K562 (cell line): Measurements from ENCODE around the gene C3orf70. TPM values are rescaled to one million over a fixed set of nuclear protein-coding genes. Genes with fewer than 3 reads are reported as not detected.

ENCODE experiments used
- CXXC5 ChIP-seq: fragments of 250-450 bp; sonication (Bioruptor Pico); IDR thresholded peaks from 2 replicates; pipeline ENCODE4 v1.8.0; 2022; ENCODE audit warnings: inconsistent platforms, mild to moderate bottlenecking, moderate library complexity
- HDAC2 ChIP-seq: fragments of 450-650 bp; IDR thresholded peaks from 2 replicates; pipeline ENCODE4 v1.6.1; 2016; ENCODE audit warnings: mild to moderate bottlenecking
- LEF1 ChIP-seq: fragments of 450-650 bp; IDR thresholded peaks from 2 replicates; pipeline ENCODE4 v1.6.1; 2016; ENCODE audit warnings: mild to moderate bottlenecking
- MTA3 ChIP-seq: fragments of 450-650 bp; formaldehyde crosslinking; IDR thresholded peaks from 2 replicates; pipeline ENCODE4 v1.6.1; 2017; ENCODE audit warnings: mild to moderate bottlenecking, borderline replicate concordance
- NFE2 ChIP-seq: IDR thresholded peaks from 2 replicates; pipeline ENCODE4 v1.6.1; 2014; ENCODE audit warnings: antibody characterized with exemption, low read depth
- NR1H2 ChIP-seq: sonication (generic); formaldehyde crosslinking; IDR thresholded peaks from 2 replicates; pipeline ENCODE4 v1.4.0; 2020; ENCODE audit warnings: mild to moderate bottlenecking, missing genetic modification reagents
- PHF20 ChIP-seq: fragments of 450-650 bp; IDR thresholded peaks from 2 replicates; pipeline ENCODE4 v1.6.1; 2018; ENCODE audit not compliant: partially characterized antibody
- THRAP3 ChIP-seq: fragments of 450-650 bp; IDR thresholded peaks from 2 replicates; pipeline ENCODE4 v1.6.1; 2016; ENCODE audit warnings: mild to moderate bottlenecking, inconsistent platforms, borderline replicate concordance
- ZBTB40 ChIP-seq, 2 experiments: fragments of 450-650 bp in 1 of 2; sonication (generic) in 1 of 2; formaldehyde crosslinking in 1 of 2; IDR thresholded peaks; 2 replicates each; pipeline versions ENCODE4 v1.7.1 to v1.9.0; 2016 to 2022; ENCODE audit warnings: inconsistent platforms in 1 of 2, mild to moderate bottlenecking in 1 of 2, missing genetic modification reagents in 1 of 2
- polyA plus RNA-seq, 8 experiments: library from polyadenylated mRNA; depleted of rRNA in 4 of 8; stranded (reverse) in 5 of 8; unstranded in 3 of 8; fragments of >200 nt; fragmentation: Nextera tagmentation in 2 of 8; fragmentation: Illumina TruSeq in 1 of 8; extraction: Ambion mirVana in 2 of 8; extraction: Trizol in 1 of 8; gene quantifications; 2 replicates each; pipeline versions ENCODE4 v1.2.1 to v1.2.3, GENCODE V29; 2011 to 2014; ENCODE audit warnings: inconsistent platforms in 1 of 8, missing spikeins in 1 of 8
- total RNA-seq, 7 experiments: library from RNA; depleted of rRNA in 6 of 7; stranded (reverse); fragments of >200 nt in 6 of 7; fragmentation: Illumina TruSeq in 2 of 7; extraction: Trizol in 2 of 7; gene quantifications; 2 replicates each; pipeline versions ENCODE4 v1.2.1 to v1.2.3, GENCODE V29; 2011 to 2021; ENCODE audit warnings: low replicate concordance in 1 of 7
- TF ChIP-seq, protein P1 (sequence below): fragments of 150-350 bp; conservative IDR thresholded peaks from 2 replicates; pipeline ENCODE4 v1.6.1; 2014; ENCODE audit warnings: low read length
- TF ChIP-seq, protein P2 (sequence below), 2 experiments: IDR thresholded peaks in 1 of 2; conservative IDR thresholded peaks in 1 of 2; 2 replicates each; pipeline ENCODE4 v1.6.1; 2016; ENCODE audit warnings: low read depth in 2 of 2, mild to moderate bottlenecking in 1 of 2, missing compliant biosample characterization in 1 of 2, missing genetic modification characterization in 1 of 2, moderate library complexity in 1 of 2

C3orf70 gene
- total and polyA plus RNA-seq, 9 of the 15 experiments (the other 6 are each of a cell fraction or from before 2014, with no cell fraction given): 0.01 to 0.04 (median 0.03) TPM; not detected in 6

DNA sequence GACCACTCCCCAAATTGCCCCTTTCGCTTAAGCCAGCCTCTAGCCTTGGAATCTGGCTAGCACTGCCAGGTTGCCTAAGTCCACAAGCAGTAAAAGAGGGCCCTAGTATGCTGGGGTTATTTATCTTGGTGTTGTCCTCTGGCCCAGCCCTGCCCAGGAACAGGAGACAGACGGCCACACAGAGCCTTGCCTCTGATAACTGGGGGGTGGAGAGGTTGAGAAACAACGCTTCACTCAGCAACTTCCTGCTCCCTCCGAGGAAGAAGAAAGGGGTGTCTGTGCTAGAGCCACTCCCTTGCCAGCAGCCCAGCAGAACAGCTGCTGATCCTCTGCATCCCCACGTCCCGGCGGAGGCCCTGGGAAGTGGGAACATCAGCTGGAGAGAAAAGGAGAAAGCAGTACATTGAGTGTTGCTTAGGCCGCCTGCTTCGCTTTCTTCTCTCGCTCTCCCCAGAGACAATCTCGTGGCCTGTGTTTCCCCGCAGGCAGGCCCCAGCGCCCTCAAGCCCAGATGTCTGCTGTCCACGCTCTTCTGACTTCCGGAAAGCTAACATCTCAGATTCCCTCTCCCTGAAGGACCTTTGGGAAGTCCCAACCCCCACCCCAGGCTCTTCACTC, 22.6 kb upstream of the C3orf70 start (continued):
- TF ChIP-seq, protein P1, sequence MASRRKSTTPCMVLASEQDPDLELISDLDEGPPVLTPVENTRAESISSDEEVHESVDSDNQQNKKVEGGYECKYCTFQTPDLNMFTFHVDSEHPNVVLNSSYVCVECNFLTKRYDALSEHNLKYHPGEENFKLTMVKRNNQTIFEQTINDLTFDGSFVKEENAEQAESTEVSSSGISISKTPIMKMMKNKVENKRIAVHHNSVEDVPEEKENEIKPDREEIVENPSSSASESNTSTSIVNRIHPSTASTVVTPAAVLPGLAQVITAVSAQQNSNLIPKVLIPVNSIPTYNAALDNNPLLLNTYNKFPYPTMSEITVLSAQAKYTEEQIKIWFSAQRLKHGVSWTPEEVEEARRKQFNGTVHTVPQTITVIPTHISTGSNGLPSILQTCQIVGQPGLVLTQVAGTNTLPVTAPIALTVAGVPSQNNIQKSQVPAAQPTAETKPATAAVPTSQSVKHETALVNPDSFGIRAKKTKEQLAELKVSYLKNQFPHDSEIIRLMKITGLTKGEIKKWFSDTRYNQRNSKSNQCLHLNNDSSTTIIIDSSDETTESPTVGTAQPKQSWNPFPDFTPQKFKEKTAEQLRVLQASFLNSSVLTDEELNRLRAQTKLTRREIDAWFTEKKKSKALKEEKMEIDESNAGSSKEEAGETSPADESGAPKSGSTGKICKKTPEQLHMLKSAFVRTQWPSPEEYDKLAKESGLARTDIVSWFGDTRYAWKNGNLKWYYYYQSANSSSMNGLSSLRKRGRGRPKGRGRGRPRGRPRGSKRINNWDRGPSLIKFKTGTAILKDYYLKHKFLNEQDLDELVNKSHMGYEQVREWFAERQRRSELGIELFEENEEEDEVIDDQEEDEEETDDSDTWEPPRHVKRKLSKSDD: 0 out of 2 replicates have a peak, but pooled peaks have one; percentile 63
- TF ChIP-seq, protein P2, sequence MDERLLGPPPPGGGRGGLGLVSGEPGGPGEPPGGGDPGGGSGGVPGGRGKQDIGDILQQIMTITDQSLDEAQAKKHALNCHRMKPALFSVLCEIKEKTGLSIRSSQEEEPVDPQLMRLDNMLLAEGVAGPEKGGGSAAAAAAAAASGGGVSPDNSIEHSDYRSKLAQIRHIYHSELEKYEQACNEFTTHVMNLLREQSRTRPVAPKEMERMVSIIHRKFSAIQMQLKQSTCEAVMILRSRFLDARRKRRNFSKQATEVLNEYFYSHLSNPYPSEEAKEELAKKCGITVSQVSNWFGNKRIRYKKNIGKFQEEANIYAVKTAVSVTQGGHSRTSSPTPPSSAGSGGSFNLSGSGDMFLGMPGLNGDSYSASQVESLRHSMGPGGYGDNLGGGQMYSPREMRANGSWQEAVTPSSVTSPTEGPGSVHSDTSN (CRISPR knock-in tag; IDR thresholded peaks at IDR 0.05; ENCODE audit: low read depth): no peak
- TF ChIP-seq, protein P2 (tag; conservative IDR thresholded peaks at IDR 0.05; ENCODE audit: low read depth): no peak
- TF ChIP-seq NFE2: no peak
- peak; percentile 75 for TF ChIP-seq LEF1
- TF ChIP-seq HDAC2: peak; percentile 73; the same call in 1 of the 2 replicates
- no peak for TF ChIP-seq THRAP3
- peak; percentile 30; the same call in 1 of the 2 replicates for TF ChIP-seq MTA3
- peak; percentile 58; the same call in 1 of the 2 replicates for TF ChIP-seq ZBTB40 (IDR thresholded peaks at IDR 0.05)
- no peak for TF ChIP-seq ZBTB40 (CRISPR knock-in tag; IDR thresholded peaks at IDR 0.05)
- peak; percentile 72 for TF ChIP-seq PHF20
- peak; percentile 69; the same call in 1 of the 2 replicates for TF ChIP-seq CXXC5 (CRISPR knock-in tag)
- no peak for TF ChIP-seq NR1H2 (CRISPR knock-in tag)
